Measurements from ENCODE around the gene DAPK3.
A peak's percentile ranks its signal among the peaks of the same experiment; 100 is the strongest.
"Not testable (repeated sequence)": the region's sequence is repeated elsewhere in the genome, so short reads cannot be mapped to it uniquely, and the experiment has no call there.

The DAPK3 gene

DNA sequence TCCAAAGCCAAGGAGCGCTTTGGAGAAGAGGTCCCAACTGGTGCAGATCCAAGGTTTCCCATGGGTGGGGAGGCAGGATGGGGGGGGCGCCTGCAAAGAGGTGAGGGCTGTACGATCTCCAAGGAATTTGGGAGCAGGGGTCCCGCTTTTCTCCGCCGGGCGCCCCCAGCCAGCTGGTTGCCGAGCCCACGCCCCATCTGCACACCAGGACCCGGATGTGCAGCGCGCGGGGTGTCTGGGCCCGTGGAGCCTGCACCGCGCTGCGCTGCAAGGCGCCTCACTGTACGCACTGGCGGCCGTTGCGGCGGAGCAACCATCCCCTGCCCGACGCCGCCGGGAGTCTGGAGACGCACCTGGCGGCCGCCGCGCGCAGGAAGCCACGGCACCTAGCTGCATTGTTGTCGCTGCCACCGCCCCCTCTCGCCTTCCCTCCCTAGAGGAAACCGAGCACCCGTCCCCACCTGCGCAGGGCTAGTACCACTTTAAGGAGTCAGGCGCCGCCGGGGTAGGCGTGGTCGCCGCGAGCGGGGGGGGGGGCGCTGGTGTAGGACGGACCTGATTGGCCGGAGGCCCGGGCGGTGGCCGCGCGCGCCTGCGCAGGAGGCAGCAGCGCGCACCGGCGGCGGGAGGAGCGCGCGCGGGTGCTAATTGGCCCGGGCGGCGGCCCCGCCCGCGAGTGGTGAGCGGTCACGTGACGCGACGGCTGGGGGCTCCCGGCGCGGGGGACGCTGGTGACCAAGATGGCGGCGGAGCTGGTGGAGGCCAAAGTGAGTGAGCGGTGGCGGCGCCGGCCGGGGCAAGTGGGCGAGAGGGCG, 36.3 kb upstream of the DAPK3 start, which contains the start of gene PIAS4:
PIAS4 (plus strand) TSS at position 716 of the 815 bp plus-strand sequence; CDS start at position 741, 25 bp downstream.
- 0 out of 2 replicates have a peak, but pooled peaks have one; percentile 3 for TF ChIP-seq CTCF (IDR thresholded peaks at IDR 0.05; ENCODE audit: low read depth, low read length)
- peak within 1 kb of the TSS; percentile 76 for H3K4me3 ChIP-seq (ENCODE audit: low read depth, low read length)
- peaks cover 22% of the 10 kb centered on the region for H3K36me3 ChIP-seq
- no peaks in the 10 kb centered on the region for H3K9me3 ChIP-seq (ENCODE audit: severe bottlenecking)
- H3K27ac ChIP-seq: peak within 1 kb of the TSS; percentile 96
- DNase-seq: peak; percentile 96
- no peaks in the 10 kb centered on the region for H3K27me3 ChIP-seq (ENCODE audit: insufficient read depth, low read depth, severe bottlenecking)

DNA sequence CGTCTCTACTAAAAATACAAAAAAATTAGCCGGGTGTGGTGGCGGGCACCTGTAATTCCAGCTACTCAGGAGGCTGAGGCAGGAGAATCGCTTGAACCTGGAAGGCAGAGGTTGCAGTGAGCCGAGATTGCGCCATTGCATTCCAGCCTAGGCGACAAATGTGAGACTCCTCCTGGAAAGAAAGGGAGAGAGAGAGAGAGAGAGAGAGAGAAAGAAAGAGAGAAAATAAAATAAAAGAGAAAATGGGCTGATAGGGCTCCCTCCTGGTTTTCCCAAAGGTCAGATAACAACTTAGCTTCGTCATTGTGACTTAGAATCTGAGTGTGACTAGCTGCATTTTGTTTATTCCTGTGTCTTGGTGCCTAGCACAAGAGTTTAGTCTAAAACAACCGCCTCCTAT, 34.5 kb upstream of the DAPK3 start:
- not testable (repeated sequence) for H3K4me3 ChIP-seq (ENCODE audit: low read depth, low read length); H3K27me3 ChIP-seq (ENCODE audit: insufficient read depth, low read depth, severe bottlenecking); DNase-seq; H3K9me3 ChIP-seq (ENCODE audit: severe bottlenecking); H3K27ac ChIP-seq
- H3K36me3 ChIP-seq: peaks cover 12% of the 10 kb centered on the region

DNA sequence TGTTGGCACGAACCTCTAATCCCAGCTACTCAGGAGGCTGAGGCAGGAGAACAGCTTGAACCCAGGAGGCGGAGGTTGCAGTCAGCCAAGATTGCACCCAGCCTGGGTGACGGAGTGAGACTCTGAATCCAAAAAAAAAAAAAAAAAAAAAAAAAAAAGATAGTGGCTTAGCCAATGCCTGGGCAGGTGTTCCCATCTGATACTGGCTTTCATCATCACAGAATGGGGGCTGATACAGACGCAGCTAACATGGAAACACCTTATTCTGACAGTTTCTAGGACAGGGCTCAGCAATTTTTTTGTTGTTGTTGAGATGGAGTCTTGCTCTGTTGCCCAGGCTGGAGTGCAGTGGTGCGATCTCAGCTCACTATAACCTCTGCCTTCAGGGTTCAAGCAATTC, 29.9 kb upstream of the DAPK3 start:
- H3K27ac ChIP-seq; H3K4me3 ChIP-seq (ENCODE audit: low read depth, low read length); DNase-seq; H3K9me3 ChIP-seq (ENCODE audit: severe bottlenecking); H3K36me3 ChIP-seq; H3K27me3 ChIP-seq (ENCODE audit: insufficient read depth, low read depth, severe bottlenecking): not testable (repeated sequence)

- not testable (repeated sequence) for H3K27me3 ChIP-seq (ENCODE audit: insufficient read depth, low read depth, severe bottlenecking); H3K9me3 ChIP-seq (ENCODE audit: severe bottlenecking); DNase-seq; H3K36me3 ChIP-seq; H3K4me3 ChIP-seq (ENCODE audit: low read depth, low read length)
- peak overlapping the region; percentile 70 for H3K27ac ChIP-seq
These were observed 27.9 kb upstream of the DAPK3 start for GRCh38 chr19:3998667-3999412.

GRCh38 chr19:3995607-3996006, 24.7 kb upstream of the DAPK3 start:
- no peaks in the 10 kb centered on the region for H3K36me3 ChIP-seq
- TF ChIP-seq CTCF (IDR thresholded peaks at IDR 0.05; ENCODE audit: low read depth, low read length): no peak
- H3K9me3 ChIP-seq (ENCODE audit: severe bottlenecking): peaks cover 2% of the 10 kb centered on the region
- H3K27ac ChIP-seq: no peak overlapping the region
- no peak for DNase-seq
- no peaks in the 10 kb centered on the region for H3K27me3 ChIP-seq (ENCODE audit: insufficient read depth, low read depth, severe bottlenecking)
- H3K4me3 ChIP-seq (ENCODE audit: low read depth, low read length): no peak overlapping the region

DNA sequence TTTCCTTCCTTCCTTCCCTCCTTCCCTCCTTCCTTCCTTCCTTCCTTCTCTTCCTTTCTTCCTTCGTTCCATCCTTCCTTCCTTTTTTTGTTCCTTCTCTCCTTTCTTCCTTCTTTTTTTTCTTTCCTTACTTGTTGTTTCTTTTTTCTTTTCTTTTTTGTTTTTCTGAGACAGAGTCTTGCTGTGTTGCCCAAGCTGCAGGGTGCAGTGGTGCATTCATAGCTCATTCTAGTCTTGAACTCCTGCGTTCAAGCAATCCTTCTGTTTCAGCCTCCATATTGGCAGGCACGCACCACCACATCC, 19.9 kb upstream of the DAPK3 start:
- no peak for DNase-seq
- H3K27me3 ChIP-seq (ENCODE audit: insufficient read depth, low read depth, severe bottlenecking): no peaks in the 10 kb centered on the region
- no peak for TF ChIP-seq CTCF (IDR thresholded peaks at IDR 0.05; ENCODE audit: low read depth, low read length)
- H3K27ac ChIP-seq: no peak overlapping the region
- no peaks in the 10 kb centered on the region for H3K36me3 ChIP-seq
- no peaks in the 10 kb centered on the region for H3K9me3 ChIP-seq (ENCODE audit: severe bottlenecking)
- no peak overlapping the region for H3K4me3 ChIP-seq (ENCODE audit: low read depth, low read length)

GRCh38 chr19:3987619-3988371, 16.9 kb upstream of the DAPK3 start:
- Histone ChIP-seq H3K4me3 (ENCODE audit: low read depth, low read length) (peak overlapping the region; percentile 98), H3K9me3 (ENCODE audit: severe bottlenecking) (no peaks in the 10 kb centered on the region), H3K27me3 (ENCODE audit: insufficient read depth, low read depth, severe bottlenecking) (no peaks in the 10 kb centered on the region), H3K36me3 (peaks cover 24% of the 10 kb centered on the region), H3K27ac (peak overlapping the region; percentile 59; the same call in 1 of the 2 replicates)
- peak; percentile 82 for DNase-seq
- TF ChIP-seq CTCF (IDR thresholded peaks at IDR 0.05; ENCODE audit: low read depth, low read length): peak; percentile 82

All from WERI-Rb-1 (cell line).